Transverse colon (tissue), 4 donors: ENCODE results near the gene PRLR. TPM values are rescaled to one million over a fixed set of nuclear protein-coding genes. Genes with fewer than 3 reads are reported as not detected.
"Not testable (repeated sequence)": the region's sequence is repeated elsewhere in the genome, so short reads cannot be mapped to it uniquely, and the experiment has no call there.

Source experiments
- DNase-seq: peaks from one replicate; pipeline ENCODE4 v3.0.0-alpha.2; 2019
- H3K27ac ChIP-seq, 4 donors: fragments of 200-600 bp; sonication (generic); 2 replicates each; pipeline ENCODE4 v1.5.1; 2016 to 2018; ENCODE audit warnings: inconsistent platforms in 4 of 4
- H3K27me3 ChIP-seq: fragments of 200-600 bp; sonication (generic); 2 replicates; pipeline ENCODE4 v1.5.1; 2017; ENCODE audit warnings: inconsistent platforms
- H3K36me3 ChIP-seq, 4 donors: fragments of 200-600 bp; sonication (generic); 2 replicates each; pipeline ENCODE4 v1.5.1; 2017 to 2019; ENCODE audit warnings: inconsistent platforms in 4 of 4
- H3K4me1 ChIP-seq, 4 donors: fragments of 200-600 bp; sonication (generic); 2 replicates each; pipeline ENCODE4 v1.5.1; 2017 to 2020; ENCODE audit warnings: inconsistent platforms in 4 of 4
- H3K4me3 ChIP-seq, 4 donors: fragments of 200-600 bp; sonication (generic); 1 replicate in 1 of 4; 2 replicates in 3 of 4; pipeline versions ENCODE4 v1.5.1 to v1.6.1; 2017 to 2019; ENCODE audit warnings: inconsistent platforms in 4 of 4
- H3K9me3 ChIP-seq, 2 donors: fragments of 200-600 bp; sonication (generic); 2 replicates each; pipeline ENCODE4 v1.5.1; 2017 to 2019; ENCODE audit warnings: inconsistent platforms in 2 of 2
- CTCF ChIP-seq, 5 experiments: fragments of 200-600 bp in 3 of 5; fragments of 450-650 bp in 2 of 5; sonication (generic) in 3 of 5; IDR thresholded peaks; 1 replicate in 2 of 5; 2 replicates in 3 of 5; pipeline ENCODE4 v1.5.1; 2016 to 2017; ENCODE audit warnings: antibody characterized with exemption in 5 of 5, inconsistent platforms in 3 of 5, mild to moderate bottlenecking in 2 of 5, moderate library complexity in 1 of 5
- EP300 ChIP-seq: sonication (generic); formaldehyde crosslinking; IDR thresholded peaks from one replicate; pipeline ENCODE4 v1.6.1; 2017; ENCODE audit warnings: antibody characterized with exemption, low read depth
- POLR2A ChIP-seq: fragments of 450-650 bp; IDR thresholded peaks from one replicate; pipeline ENCODE4 v1.6.1; 2016; ENCODE audit warnings: antibody characterized with exemption, mild to moderate bottlenecking, moderate library complexity
- POLR2AphosphoS5 ChIP-seq, 3 donors: sonication (generic); formaldehyde crosslinking; IDR thresholded peaks; one replicate each; pipeline ENCODE4 v1.6.1; 2016; ENCODE audit warnings: antibody characterized with exemption in 3 of 3
- WGBS, 2 donors: methylation state at CpG; one replicate each; pipeline ENCODE4 v1.1.5; 2018; ENCODE audit warnings: low coverage in 1 of 2; 5-methylcytosine and 5-hydroxymethylcytosine counted together
- in situ Hi-C, 4 donors: fragments of 200-750 bp; cut with MboI; loops; one replicate each; pipeline versions ENCODE4 v1.15.0 to v1.15.1; 2017; ENCODE audit warnings: low sequenced_read_pairs in 3 of 4, low pct_ligation_motif_present in 1 of 4, low pct_unique_long_range_greater_than_20kb in 1 of 4
- intact Hi-C: fragments of 100-400 bp; cut with DNase I; formaldehyde crosslinking; loops from one replicate; pipeline ENCODE4 v1.15.1; 2023; ENCODE audit warnings: low total_unique reads
- total RNA-seq, 4 donors: library from RNA; depleted of rRNA; stranded (reverse); fragments of >200 nt; gene quantifications; one replicate each; pipeline ENCODE4 v1.1.0, GENCODE V29; 2016

The PRLR gene
- total RNA-seq, 4 donors from 2014 or later = 4.9 to 19.8 (median 13.0) TPM

DNA sequence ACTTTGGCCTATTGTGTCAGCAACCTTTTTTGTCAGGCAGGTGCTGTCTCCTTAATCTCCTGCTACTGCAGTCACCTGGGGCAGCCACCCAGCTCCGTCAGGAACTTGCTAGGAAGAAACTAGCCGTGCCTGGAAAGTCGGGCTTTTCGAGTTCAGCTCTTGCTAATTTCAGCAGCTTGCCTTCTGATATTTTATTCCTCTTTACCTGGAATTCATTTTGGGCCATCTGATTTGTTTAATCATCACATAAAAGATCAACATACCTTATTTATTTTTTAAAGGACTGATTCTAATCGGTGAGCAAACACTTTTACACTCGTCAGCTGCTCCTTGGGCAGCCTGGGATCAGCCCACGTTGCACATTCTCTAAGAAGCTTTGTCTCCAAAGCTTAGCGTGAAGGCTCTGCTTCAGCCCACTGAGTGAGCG is 42.2 kb downstream of the PRLR start:
- TF ChIP-seq POLR2A = no peak
- peak; percentile 26 for DNase-seq
- peak overlapping the region; percentile 43 to 77 (median 56) for H3K27ac ChIP-seq
- H3K36me3 ChIP-seq = no peaks in the 10 kb centered on the region
- in situ Hi-C loops (no loop called here), intact Hi-C loops (no loop called here)
- H3K27me3 ChIP-seq = no peaks in the 10 kb centered on the region
- H3K4me1 ChIP-seq = peaks cover 0 to 40% (median 20%) of the 10 kb centered on the region in 4 donors
- H3K4me3 ChIP-seq = no peak overlapping the region
- no peaks in the 10 kb centered on the region for H3K9me3 ChIP-seq
- 48 to 54% methylated on average over 5 to 9 of the region's 9 CpGs for WGBS, 2 donors

DNA sequence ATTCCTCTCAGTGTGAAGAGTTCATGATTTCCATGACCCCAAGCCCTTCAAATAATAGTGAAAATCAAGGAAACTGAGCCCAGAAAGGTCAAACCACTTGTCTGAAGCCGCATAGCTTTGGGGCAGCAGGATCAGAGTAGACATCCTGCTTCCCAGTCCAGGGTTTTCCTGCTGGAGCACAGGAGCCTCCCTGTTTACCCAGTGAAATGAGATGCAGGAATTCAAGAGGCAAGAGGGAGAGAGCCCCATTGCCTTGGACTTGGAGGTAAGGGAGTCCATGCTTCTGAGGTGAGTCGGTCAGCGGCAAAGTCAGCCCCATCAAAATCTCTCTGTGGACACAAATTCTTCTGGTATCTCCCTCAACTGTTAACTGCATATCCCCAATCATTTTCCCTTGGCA is 42.7 kb downstream of the PRLR start:
- intact Hi-C loops, H3K27me3 ChIP-seq, DNase-seq, H3K9me3 ChIP-seq, in situ Hi-C loops, H3K36me3 ChIP-seq, H3K4me3 ChIP-seq: not testable (repeated sequence)
- WGBS, 2 donors = 62% methylated on average over 3 of the region's 3 CpGs; no CpG with 5 or more reads in 1 of the 2 donors
- Histone ChIP-seq H3K27ac (peak overlapping the region; percentile 43 to 77 (median 56)), H3K4me1 (peaks cover 0 to 44% (median 20%) of the 10 kb centered on the region in 4 donors)

- Histone ChIP-seq H3K4me1 (peaks cover 0 to 50% (median 23%) of the 10 kb centered on the region in 4 donors), H3K27ac (peak overlapping the region; percentile 43 to 77 (median 70)), H3K4me3 (no peak overlapping the region), H3K36me3 (no peaks in the 10 kb centered on the region), H3K9me3 (no peaks in the 10 kb centered on the region), H3K27me3 (no peaks in the 10 kb centered on the region)
- WGBS, 2 donors = 80% methylated on average over 5 of the region's 5 CpGs; no CpG with 5 or more reads in 1 of the 2 donors
- no peak for TF ChIP-seq POLR2AphosphoS5 (IDR thresholded peaks at IDR 0.05)
- no peak for TF ChIP-seq EP300
- no peak for TF ChIP-seq CTCF (IDR thresholded peaks at IDR 0.05)
- TF ChIP-seq POLR2A = no peak
- intact Hi-C loops (no loop called here), in situ Hi-C loops (no loop called here)
- peak; percentile 27 for DNase-seq
Measured at GRCh38 chr5:35186749-35187148, 43.5 kb downstream of the PRLR start.

- no peaks in the 10 kb centered on the region for H3K9me3 ChIP-seq
- WGBS, 2 donors = 33 to 51% methylated on average over 1 to 4 of the region's 4 CpGs
- in situ Hi-C loops = no loop called here
- H3K36me3 ChIP-seq = no peaks in the 10 kb centered on the region
- H3K4me3 ChIP-seq = no peak overlapping the region
- no peaks in the 10 kb centered on the region for H3K27me3 ChIP-seq
- intact Hi-C loops = no loop called here
- peak; percentile 9 for TF ChIP-seq POLR2A
- TF ChIP-seq EP300 = no peak
- TF ChIP-seq POLR2AphosphoS5 (IDR thresholded peaks at IDR 0.05) = no peak
- TF ChIP-seq CTCF (IDR thresholded peaks at IDR 0.05) = no peak
- DNase-seq = peak; percentile 22
- peak overlapping the region; percentile 62 to 77 (median 70) for H3K27ac ChIP-seq
- H3K4me1 ChIP-seq = peaks cover 0 to 50% (median 23%) of the 10 kb centered on the region in 4 donors
Measured at GRCh38 chr5:35185518-35185917, 44.8 kb downstream of the PRLR start.

- no peak for TF ChIP-seq EP300
- no peak for TF ChIP-seq POLR2AphosphoS5 (IDR thresholded peaks at IDR 0.05)
- H3K9me3 ChIP-seq = no peaks in the 10 kb centered on the region
- in situ Hi-C loops = no loop called here
- intact Hi-C loops = no loop called here
- peaks cover 0 to 48% (median 23%) of the 10 kb centered on the region in 4 donors for H3K4me1 ChIP-seq
- no peak overlapping the region for H3K27ac ChIP-seq
- no peaks in the 10 kb centered on the region for H3K27me3 ChIP-seq
- 95% methylated on average over 1 of the region's 1 CpG; no CpG with 5 or more reads in 1 of the 2 donors for WGBS, 2 donors
- DNase-seq = no peak
- H3K36me3 ChIP-seq = no peaks in the 10 kb centered on the region
- H3K4me3 ChIP-seq = no peak overlapping the region
Measured at GRCh38 chr5:35183556-35183955, 46.7 kb downstream of the PRLR start.
